Measurements from ENCODE around the gene OVOL2.

GRCh38 chr20:18101125-18101810, 43.6 kb upstream of the OVOL2 start:
- TF ChIP-seq TAF1 (IDR thresholded peaks at IDR 0.05; ENCODE audit: borderline replicate concordance, insufficient read depth, low read length) (no peak), SIN3A (IDR thresholded peaks at IDR 0.05; ENCODE audit: borderline replicate concordance, insufficient read depth, low read length) (no peak), FOXP2 (optimal IDR thresholded peaks at IDR 0.05; ENCODE audit: borderline replicate concordance, extremely low read depth, extremely low read length, insufficient read depth) (no peak)
